IPS-20b (cell line): Measurements from ENCODE around the gene SUGCT.
"Not testable (repeated sequence)": the region's sequence is repeated elsewhere in the genome, so short reads cannot be mapped to it uniquely, and the experiment has no call there.

ENCODE experiments used
- H3K27ac ChIP-seq: one replicate; pipeline ENCODE4 v1.5.1; 2013; ENCODE audit warnings: low read length
- H3K27me3 ChIP-seq: 2 replicates; pipeline ENCODE4 v1.6.1; 2013; ENCODE audit warnings: mild to moderate bottlenecking, low read length, inconsistent platforms; ENCODE audit not compliant: insufficient read depth
- H3K36me3 ChIP-seq: 2 replicates; pipeline ENCODE4 v1.6.1; 2013; ENCODE audit warnings: low read depth, mild to moderate bottlenecking, inconsistent platforms, low read length, moderate library complexity; ENCODE audit not compliant: insufficient read depth
- H3K4me1 ChIP-seq: 2 replicates; pipeline ENCODE4 v1.6.1; 2013; ENCODE audit warnings: mild to moderate bottlenecking, control low read depth, inconsistent platforms, low read length, moderate library complexity; ENCODE audit not compliant: insufficient read depth
- H3K4me3 ChIP-seq: 2 replicates; pipeline ENCODE4 v1.5.1; 2013; ENCODE audit warnings: mild to moderate bottlenecking, low read length, inconsistent platforms
- H3K9ac ChIP-seq: 2 replicates; pipeline ENCODE4 v1.6.1; 2013; ENCODE audit warnings: low read depth, mild to moderate bottlenecking, inconsistent platforms, low read length, moderate library complexity
- H3K9me3 ChIP-seq: 2 replicates; pipeline ENCODE4 v1.6.1; 2013; ENCODE audit warnings: mild to moderate bottlenecking, low read depth, low read length, inconsistent platforms; ENCODE audit not compliant: insufficient read depth

The SUGCT gene

GRCh38 chr7:40646717-40647116 lies 511.9 kb downstream of the SUGCT start:
- no peaks in the 10 kb centered on the region for H3K9me3 ChIP-seq
- no peak overlapping the region for H3K4me3 ChIP-seq
- H3K27ac ChIP-seq = no peak overlapping the region
- H3K4me1 ChIP-seq = no peaks in the 10 kb centered on the region
- H3K27me3 ChIP-seq = no peaks in the 10 kb centered on the region
- H3K9ac ChIP-seq = no peak overlapping the region
- H3K36me3 ChIP-seq = no peaks in the 10 kb centered on the region

- no peaks in the 10 kb centered on the region for H3K27me3 ChIP-seq
- no peaks in the 10 kb centered on the region for H3K4me1 ChIP-seq
- H3K4me3 ChIP-seq = no peak overlapping the region
- H3K9ac ChIP-seq = no peak overlapping the region
- no peaks in the 10 kb centered on the region for H3K9me3 ChIP-seq
- no peaks in the 10 kb centered on the region for H3K36me3 ChIP-seq
- no peak overlapping the region for H3K27ac ChIP-seq
These were observed 512.9 kb downstream of the SUGCT start for GRCh38 chr7:40647719-40648118.

GRCh38 chr7:40649247-40649646 lies 514.4 kb downstream of the SUGCT start:
- Histone ChIP-seq H3K9ac (no peak overlapping the region), H3K4me3 (no peak overlapping the region), H3K36me3 (no peaks in the 10 kb centered on the region), H3K27ac (no peak overlapping the region), H3K4me1 (no peaks in the 10 kb centered on the region), H3K27me3 (no peaks in the 10 kb centered on the region), H3K9me3 (no peaks in the 10 kb centered on the region)

- not testable (repeated sequence) for H3K27me3 ChIP-seq, H3K36me3 ChIP-seq, H3K4me3 ChIP-seq, H3K4me1 ChIP-seq, H3K27ac ChIP-seq, H3K9me3 ChIP-seq, H3K9ac ChIP-seq
These were observed 516.1 kb downstream of the SUGCT start for GRCh38 chr7:40650903-40651302.

GRCh38 chr7:40654171-40654570 lies 519.4 kb downstream of the SUGCT start:
- no peaks in the 10 kb centered on the region for H3K27me3 ChIP-seq
- H3K4me1 ChIP-seq = no peaks in the 10 kb centered on the region
- no peak overlapping the region for H3K27ac ChIP-seq
- H3K4me3 ChIP-seq = no peak overlapping the region
- H3K9me3 ChIP-seq = no peaks in the 10 kb centered on the region
- H3K36me3 ChIP-seq = no peaks in the 10 kb centered on the region
- no peak overlapping the region for H3K9ac ChIP-seq

- no peaks in the 10 kb centered on the region for H3K4me1 ChIP-seq
- H3K27me3 ChIP-seq = no peaks in the 10 kb centered on the region
- no peak overlapping the region for H3K27ac ChIP-seq
- no peak overlapping the region for H3K9ac ChIP-seq
- H3K9me3 ChIP-seq = no peaks in the 10 kb centered on the region
- H3K36me3 ChIP-seq = no peaks in the 10 kb centered on the region
- H3K4me3 ChIP-seq = no peak overlapping the region
These were observed 520.6 kb downstream of the SUGCT start for GRCh38 chr7:40655426-40655825.

- H3K4me3 ChIP-seq = no peak overlapping the region
- no peaks in the 10 kb centered on the region for H3K27me3 ChIP-seq
- no peaks in the 10 kb centered on the region for H3K4me1 ChIP-seq
- no peak overlapping the region for H3K9ac ChIP-seq
- no peaks in the 10 kb centered on the region for H3K36me3 ChIP-seq
- no peak overlapping the region for H3K27ac ChIP-seq
- no peaks in the 10 kb centered on the region for H3K9me3 ChIP-seq
These were observed 521.5 kb downstream of the SUGCT start for GRCh38 chr7:40656349-40656748.

- Histone ChIP-seq H3K9me3 (no peaks in the 10 kb centered on the region), H3K36me3 (no peaks in the 10 kb centered on the region), H3K27me3 (no peaks in the 10 kb centered on the region), H3K4me1 (no peaks in the 10 kb centered on the region), H3K9ac (no peak overlapping the region), H3K27ac (no peak overlapping the region), H3K4me3 (no peak overlapping the region)
These were observed 523.9 kb downstream of the SUGCT start for GRCh38 chr7:40658729-40659128.

- Histone ChIP-seq H3K9me3 (no peaks in the 10 kb centered on the region), H3K27ac (no peak overlapping the region), H3K27me3 (no peaks in the 10 kb centered on the region), H3K36me3 (no peaks in the 10 kb centered on the region), H3K9ac (no peak overlapping the region), H3K4me3 (no peak overlapping the region), H3K4me1 (no peaks in the 10 kb centered on the region)
These were observed 524.4 kb downstream of the SUGCT start for GRCh38 chr7:40659231-40659630.

GRCh38 chr7:40673285-40673684 lies 538.5 kb downstream of the SUGCT start:
- Histone ChIP-seq H3K9me3 (no peaks in the 10 kb centered on the region), H3K9ac (no peak overlapping the region), H3K27me3 (no peaks in the 10 kb centered on the region), H3K4me1 (no peaks in the 10 kb centered on the region), H3K36me3 (no peaks in the 10 kb centered on the region), H3K4me3 (no peak overlapping the region), H3K27ac (no peak overlapping the region)

- no peak overlapping the region for H3K27ac ChIP-seq
- H3K9me3 ChIP-seq = no peaks in the 10 kb centered on the region
- H3K36me3 ChIP-seq = no peaks in the 10 kb centered on the region
- H3K9ac ChIP-seq = no peak overlapping the region
- H3K27me3 ChIP-seq = no peaks in the 10 kb centered on the region
- no peaks in the 10 kb centered on the region for H3K4me1 ChIP-seq
- no peak overlapping the region for H3K4me3 ChIP-seq
These were observed 539.5 kb downstream of the SUGCT start for GRCh38 chr7:40674316-40674715.

- Histone ChIP-seq H3K4me1 (no peaks in the 10 kb centered on the region), H3K9me3 (no peaks in the 10 kb centered on the region), H3K36me3 (no peaks in the 10 kb centered on the region), H3K27ac (no peak overlapping the region), H3K27me3 (no peaks in the 10 kb centered on the region), H3K9ac (no peak overlapping the region), H3K4me3 (no peak overlapping the region)
These were observed 540.9 kb downstream of the SUGCT start for GRCh38 chr7:40675741-40676140.

- H3K36me3 ChIP-seq = no peaks in the 10 kb centered on the region
- H3K9me3 ChIP-seq = no peaks in the 10 kb centered on the region
These were observed 541.4 kb downstream of the SUGCT start for GRCh38 chr7:40676221-40676620.

More at GRCh38 chr7:40676221-40676620, 541.4 kb downstream of the SUGCT start:
- Histone ChIP-seq H3K27ac (no peak overlapping the region), H3K27me3 (no peaks in the 10 kb centered on the region), H3K4me1 (no peaks in the 10 kb centered on the region), H3K9ac (no peak overlapping the region), H3K4me3 (no peak overlapping the region)
